Non-pigmented ciliary epithelial cell (primary cell): Measurements from ENCODE around the gene ZBTB11.
"Not testable (repeated sequence)": the region's sequence is repeated elsewhere in the genome, so short reads cannot be mapped to it uniquely, and the experiment has no call there.

ENCODE experiments used
- DNase-seq: peaks from one replicate; pipeline ENCODE4 v3.0.0-alpha.2; 2010; ENCODE audit warnings: low read depth

The ZBTB11 gene

DNA sequence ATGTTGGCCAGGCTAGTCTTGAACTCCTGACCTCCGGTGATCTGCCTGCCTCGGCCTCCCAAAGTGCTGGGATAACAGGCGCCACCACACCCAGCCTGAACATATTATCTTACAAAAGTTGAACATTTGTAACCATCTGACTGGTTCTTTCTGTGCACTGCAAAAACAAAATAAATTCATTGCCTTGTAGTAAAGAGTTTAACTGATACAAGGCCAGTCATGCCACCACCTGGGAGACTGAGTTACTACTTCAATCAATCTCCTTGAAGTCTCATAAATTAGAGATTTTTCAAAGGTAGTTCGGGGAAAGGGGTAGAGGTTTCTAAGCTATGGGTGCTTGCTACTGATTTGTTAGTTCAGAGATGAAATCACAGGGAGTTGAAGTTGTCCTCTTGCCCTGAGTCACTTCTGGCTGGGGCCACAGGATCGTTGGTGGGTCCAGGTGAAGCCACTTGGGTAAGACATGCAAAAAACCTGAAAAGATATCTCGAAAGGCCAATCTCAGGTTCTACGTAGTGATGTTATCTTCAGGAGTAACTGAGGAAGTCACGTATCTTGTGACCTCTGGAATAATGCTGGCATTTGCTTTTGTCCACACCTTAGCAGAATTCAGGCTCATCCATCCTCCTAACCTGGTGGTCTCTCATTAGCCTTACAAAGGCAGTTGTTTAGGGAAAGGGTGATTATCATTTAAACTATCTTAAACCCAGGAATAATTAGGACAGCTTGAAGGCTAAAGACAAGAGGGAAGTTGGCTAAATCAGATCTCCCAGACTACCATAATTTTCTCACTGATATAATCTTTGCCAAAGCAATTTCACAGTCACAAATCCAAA is 33.7 kb downstream of the ZBTB11 start:
- DNase-seq, result no peak

DNA sequence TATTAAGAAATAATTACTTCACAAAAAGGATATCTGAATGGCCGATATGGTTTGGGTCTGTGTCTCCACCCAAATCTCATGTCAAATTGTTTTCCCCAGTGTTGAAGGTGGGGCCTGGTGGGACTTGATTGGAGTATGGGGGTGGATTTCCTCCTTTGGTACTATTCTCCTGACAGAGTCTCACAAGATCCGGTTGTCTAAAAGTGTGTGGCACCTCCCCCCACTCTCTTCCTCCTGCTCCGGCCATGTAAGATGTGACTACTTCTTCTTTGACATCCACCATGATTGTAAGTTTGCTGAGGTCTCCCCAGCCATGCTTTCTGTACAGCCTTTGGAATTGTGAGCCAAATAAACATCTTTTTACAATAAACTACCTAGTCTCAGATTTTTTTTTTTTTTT is 34.5 kb downstream of the ZBTB11 start:
- DNase-seq, result no peak

DNA sequence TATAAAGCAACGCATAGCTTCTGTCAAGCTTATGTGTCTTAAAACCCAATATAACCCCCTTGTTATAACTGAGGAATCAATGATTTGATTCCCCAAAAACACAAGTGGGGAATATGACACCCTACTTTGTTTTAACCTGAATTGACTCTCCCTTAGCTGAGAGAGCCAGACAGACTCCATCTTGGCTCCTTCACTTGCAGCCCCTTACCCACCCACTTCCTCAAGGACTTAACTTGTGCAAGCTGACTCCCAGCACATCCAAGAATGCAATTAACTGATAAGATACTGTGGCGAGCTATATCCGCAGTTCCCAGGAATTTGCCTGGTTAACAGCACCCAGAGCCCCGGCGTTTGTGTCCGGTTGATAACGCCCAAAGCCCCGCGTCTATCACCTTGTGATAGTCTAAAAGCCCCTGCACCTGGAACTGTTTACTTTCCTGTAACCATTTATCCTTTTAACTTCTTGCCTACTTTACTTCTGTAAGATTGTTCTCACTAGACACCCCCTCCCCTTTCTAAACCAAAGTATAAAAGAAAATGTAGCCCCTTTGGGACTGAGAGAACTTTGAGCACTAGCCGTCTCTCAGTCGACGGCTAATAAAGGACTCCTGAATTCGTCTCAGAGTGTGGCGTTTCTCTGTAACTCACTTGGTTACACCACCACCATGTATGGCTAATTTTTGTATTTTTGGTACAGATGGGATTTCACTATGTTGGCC is 35.4 kb downstream of the ZBTB11 start:
- DNase-seq, result not testable (repeated sequence)

DNA sequence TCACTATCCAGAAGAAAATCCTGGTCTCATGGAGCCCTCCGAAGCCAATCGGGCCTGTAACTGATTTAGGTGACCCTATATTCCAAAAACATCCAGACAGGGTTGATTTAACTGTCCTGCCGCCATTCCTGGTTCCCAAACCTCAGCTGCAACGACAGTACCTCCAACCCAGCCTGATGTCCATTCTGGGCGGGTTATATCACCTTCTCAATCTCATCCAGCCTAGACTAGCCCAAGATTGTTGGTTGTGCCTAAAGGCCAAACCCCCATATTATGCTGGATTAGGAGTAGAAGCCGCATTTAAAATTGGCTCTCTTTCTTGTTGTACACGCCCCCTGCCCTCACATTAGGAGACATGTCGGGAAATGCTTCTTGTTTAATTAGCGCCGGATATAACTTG is 36.7 kb downstream of the ZBTB11 start:
- no peak for DNase-seq

DNA sequence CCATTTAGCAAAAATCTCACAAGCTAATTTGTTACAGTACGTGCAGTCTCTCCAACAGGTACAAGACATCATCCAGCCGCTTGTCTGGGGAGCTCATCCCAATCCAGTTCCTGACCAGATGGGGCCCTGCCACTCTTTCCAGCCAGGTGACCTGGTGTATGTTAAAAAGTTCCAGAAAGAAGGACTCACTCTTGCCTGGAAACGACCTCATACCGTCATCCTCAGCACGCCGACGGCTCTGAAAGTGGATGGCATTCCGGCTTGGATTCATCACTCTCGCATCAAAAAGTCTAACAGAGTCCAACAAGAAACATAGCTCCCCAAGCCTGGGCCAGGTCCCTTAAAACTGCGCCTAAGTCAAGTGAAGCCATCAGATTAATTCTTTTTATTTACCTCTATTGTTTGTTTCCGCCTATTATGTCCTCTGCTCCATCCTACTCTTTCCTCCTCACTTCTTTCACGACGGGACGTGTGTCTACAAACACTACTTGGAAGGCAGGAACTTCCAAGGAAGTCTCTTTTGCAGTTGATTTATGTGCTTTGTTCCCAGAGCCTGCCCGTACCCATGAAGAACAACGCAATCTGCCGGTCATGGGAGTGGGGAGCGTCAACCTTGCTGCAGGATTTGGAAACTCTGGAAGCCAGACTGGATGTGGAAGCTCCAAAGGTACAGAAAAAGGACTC is 37.5 kb downstream of the ZBTB11 start:
- no peak for DNase-seq

DNA sequence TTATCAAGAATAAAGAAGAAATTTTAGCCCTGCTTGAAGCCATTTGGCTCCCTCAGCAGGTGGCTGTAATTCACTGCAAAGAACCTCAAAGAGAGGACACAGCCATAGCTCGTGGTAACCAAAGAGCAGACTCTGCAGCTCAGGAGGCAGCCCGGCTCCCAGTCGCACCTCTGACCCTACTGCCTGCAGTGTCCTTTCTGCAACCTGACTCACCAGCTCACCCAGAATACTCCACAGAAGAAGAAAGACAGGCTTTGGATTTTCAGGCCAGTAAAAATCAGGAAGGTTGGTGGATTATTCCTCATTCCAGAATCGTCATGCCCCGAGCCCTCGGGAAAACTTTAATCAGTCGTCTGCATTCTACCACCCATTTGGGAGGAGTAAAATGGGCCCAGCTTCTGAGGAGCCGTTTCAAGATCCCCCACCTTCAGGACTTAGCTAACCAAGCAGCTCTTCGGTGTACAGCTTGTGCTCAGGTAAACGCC is 38.6 kb downstream of the ZBTB11 start:
- DNase-seq, result no peak

DNA sequence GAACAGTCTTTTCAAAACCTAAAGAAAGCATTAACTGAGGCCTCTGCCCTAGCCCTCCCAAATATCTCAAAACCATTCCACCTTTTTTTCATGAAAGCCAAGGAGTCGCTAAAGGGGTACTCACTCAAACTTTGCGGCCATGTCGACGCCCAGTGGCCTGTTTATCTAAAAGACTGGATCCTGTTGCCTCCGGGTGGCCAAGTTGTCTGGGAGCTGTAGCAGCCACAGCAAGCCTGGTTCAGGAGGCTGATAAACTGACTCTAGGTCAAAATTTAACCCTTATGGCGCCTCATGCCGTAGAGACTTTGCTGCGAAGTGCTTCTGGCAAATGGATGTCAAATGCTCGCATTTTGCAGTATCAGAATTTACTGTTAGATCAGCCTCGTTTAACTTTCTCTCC is 39.5 kb downstream of the ZBTB11 start:
- no peak for DNase-seq

DNA sequence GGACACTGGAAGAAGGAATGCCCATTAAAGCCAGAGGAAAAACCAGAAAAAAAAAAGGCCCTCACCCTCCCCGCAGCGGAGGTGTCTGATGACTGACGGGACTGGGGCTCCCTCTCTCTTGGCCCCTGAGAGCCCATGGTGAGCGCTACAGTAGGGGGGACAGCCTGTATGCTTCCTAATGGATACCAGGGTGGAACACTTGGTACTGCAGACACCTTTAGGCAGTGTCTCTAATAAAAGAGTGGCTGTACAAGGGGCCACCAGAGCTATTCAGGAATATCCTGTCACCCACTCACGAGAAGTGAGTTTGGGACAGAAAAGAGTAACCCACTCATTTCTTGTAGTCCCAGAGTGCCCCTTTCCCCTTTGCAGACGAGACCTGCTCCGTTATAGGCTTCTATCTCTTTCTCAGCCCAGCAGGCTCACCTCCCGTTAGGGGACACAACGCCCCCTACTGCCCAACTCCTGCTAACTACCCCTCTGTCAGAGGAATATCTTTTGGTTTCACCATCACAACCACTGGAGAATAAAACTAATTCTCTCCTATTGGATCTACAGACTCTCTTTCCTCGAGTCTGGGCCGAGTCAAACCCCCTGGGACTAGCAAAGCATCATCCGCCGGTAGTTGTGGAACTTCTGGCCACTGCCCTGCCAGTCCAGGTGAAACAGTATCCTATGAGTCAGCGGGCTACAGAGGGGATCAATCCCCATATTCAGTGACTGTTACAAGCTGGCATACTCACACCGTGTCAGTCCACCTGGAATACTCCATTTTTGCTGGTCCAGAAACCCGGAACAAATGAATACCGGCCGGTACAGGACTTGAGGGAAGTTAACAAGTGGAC is 40.8 kb downstream of the ZBTB11 start:
- DNase-seq, result no peak

DNA sequence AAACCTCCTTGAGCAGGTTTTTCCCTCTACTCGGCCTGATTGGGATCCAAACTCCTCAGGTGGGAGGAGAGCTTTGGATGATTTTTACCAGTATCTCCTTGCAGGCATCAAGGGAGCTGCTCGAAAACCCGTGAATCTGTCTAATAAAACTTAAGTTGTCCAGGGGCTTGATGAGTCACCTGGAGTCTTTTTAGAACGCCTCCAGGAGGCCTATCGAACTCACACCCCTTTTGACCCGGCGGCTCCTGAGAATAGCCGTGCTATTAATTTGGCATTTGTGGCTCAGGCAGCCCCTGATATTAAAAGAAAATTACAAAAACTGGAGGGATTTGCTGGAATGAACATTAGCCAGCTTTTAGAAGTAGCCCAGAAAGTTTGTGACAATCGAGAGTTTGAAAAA is 41.6 kb downstream of the ZBTB11 start:
- DNase-seq, result no peak

DNA sequence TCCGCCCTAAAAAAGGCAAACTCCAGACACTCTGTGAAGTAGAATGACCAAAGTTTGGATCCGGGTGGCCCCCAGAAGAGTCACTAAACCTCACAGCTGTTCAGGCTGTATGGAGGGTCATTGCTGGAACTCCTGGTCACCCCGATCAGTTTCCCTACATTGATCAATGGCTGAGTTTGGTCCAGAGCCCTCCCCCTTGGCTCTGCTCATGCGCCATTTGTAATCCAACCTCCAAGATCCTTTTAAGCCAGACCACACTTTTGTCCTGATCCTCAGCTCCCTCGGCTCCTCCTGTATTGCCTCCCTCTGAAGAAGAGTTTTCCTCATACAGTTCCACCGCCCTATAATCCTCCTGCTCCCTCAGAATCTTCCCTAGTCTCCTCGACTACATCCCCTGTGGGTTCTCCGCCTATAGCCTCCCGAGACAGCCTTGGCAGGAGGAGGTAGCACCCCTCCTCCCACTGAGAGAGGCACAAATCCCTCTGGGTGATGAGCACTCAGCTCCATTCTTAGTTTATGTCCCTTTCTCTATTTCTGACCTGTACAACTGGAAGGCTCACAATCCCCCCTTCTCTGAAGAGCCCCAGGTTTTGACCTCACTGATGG is 42.2 kb downstream of the ZBTB11 start:
- DNase-seq, result no peak

DNA sequence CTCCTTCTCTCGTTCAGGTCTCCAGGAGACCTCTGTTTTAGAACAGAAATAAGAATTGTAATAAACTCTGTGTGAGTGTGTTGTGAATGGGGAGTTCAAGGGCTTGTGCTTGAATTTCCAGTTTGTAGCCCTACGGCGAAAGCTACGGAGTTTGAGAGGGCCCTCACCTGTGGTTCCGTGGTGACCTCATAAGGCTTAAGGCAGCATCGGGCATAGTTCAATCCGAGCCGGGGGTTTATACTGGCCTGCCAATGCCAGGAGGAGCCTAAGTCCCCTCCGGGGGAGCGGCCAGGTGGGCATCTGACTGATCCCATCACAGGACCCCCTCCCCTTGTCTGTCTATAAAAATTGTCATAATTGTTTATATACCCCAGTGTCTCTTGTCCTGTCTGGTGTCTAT is 43.7 kb downstream of the ZBTB11 start:
- no peak for DNase-seq

DNA sequence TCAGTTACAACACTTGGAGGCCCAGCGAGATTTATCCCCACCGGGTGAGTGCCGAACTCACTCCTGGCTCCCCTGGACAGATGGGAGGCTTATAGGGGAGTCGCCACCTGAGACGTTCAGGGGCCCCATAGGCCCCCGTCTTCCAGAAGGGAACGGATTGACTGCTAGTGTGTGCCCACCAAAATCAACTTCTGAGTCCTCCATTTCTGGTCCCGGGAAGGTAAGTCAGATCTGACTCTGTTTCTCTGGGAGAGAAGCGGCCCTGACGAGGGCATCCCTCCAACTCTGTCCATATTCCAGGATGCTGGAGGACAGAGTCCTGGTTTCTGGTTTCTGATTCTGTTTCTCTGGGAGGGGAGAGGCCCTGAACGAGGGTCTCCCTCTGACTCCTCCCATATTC is 44.3 kb downstream of the ZBTB11 start:
- DNase-seq, result no peak

DNA sequence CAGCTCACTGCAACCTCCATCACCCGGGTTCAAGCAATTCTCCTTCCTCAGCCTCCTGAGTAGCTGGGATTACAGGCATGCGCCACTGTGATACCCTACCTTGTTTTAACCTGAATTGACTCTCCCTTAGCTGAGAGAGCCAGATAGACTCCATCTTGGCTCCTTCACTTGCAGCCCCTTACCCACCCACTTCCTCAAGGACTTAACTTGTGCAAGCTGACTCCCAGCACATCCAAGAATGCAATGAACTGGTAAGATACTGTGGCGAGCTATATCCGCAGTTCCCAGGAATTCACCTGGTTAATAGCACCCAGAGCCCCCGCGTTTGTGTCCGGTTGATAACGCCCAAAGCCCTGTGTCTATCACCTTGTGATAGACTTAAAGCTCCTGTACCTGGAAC is 45.0 kb downstream of the ZBTB11 start:
- DNase-seq, result not testable (repeated sequence)

DNA sequence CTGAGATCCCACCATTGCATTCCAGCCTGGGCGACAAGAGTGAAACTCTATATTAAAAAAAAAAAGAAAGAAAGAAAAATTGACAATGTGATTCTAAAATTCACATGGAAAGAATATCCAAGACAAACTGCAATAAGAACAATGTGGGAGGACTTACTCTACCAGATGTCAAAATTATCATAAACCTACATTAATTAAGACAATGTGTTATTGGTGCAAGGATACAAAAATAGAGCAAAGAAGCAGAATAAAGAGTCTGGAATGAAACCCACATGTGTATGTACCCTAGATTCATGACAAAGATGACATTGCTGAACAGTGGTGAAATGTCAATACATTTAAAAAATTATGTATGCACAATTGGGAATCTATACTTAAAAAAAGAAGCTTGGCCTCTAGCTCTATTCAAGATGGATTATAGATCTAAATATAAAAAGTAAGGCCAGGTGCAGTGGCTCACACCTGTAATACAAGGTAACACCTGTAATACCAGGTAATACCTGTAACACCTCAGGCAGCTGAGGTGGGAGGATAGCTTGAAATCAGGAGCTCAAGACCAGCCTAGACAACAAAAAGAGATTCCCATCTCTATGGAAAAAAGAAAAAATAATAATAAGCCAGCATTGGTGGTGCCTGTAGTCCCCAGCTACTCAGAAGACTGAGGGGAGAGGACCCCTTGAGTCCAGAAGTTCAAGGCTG is 45.7 kb downstream of the ZBTB11 start:
- no peak for DNase-seq

DNA sequence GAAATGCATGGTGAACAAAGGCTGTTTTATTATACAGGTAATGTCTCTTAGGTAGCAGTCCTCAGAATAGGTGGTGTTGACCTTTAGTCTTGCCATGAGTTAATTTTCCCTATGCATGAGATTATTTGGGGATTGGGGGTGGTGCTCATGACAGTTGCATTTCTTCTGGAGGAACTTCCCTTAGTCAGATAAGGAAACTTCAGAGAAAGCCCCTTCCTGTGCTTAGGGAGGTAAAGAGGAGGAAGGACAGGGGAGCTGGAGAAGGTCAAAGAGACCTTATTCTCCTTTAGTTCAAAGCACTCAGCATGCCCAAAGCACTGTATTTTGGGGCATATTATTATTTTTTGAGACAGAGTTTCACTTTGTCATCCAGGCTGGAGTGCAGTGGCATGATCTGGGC is 47.7 kb downstream of the ZBTB11 start:
- DNase-seq, result no peak

DNA sequence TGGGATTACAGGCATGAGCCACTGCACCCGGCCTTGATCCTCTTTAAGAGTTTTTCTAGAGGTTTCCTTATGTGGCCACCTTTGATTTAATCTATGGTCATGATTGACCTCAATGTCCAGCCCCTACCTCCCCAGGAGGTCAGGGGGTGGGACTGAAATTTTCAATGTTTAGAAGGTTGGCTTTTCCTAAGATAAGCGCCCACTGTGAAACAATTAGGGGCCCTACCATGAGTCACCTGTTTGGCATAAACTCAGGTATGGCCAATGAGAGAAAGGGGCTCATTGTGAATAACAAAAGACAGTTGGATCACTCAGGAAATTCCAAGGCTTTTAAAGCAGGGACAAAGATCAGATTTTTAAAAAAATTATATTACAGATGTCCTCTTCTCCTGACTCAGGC is 51.1 kb downstream of the ZBTB11 start:
- DNase-seq, result no peak

DNA sequence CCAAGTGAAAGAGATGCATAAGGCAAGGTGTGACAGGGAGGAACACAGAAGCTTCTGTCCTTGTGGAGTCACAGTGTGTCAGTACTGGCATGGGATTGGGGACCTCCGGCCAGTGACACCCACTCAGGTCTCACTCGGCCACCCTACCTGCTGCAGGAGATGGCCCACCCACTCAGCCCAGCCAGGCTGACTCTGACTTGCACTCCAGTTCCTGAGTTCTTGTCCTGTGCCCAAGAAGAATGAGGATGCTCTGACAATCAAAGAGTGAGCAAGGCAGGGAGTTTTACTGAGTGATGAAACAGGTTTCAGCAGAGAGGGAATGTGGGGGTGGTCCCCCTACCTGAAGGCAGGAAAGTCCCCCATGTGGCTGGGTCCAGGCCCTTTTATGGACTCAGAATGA is 52.1 kb downstream of the ZBTB11 start:
- no peak for DNase-seq

DNA sequence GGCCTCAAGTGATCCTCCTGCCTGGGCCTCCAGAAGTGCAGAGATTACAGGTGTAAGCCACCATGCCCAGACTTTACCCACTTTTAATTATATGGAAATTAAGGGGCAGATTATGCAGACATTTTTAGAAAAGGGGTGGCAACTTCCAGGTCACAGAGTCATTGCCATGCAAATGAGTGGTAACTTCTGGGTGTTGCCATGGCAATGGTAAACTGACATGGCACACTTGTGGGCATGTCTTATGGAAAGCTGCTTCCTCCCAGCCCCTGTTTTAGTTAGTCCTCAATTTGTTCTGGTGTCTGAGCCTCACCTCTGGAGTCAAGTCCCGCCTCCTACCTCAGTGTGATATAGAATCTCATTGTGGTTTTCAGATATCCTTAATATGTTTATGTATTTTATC is 53.3 kb downstream of the ZBTB11 start:
- DNase-seq, result no peak

DNA sequence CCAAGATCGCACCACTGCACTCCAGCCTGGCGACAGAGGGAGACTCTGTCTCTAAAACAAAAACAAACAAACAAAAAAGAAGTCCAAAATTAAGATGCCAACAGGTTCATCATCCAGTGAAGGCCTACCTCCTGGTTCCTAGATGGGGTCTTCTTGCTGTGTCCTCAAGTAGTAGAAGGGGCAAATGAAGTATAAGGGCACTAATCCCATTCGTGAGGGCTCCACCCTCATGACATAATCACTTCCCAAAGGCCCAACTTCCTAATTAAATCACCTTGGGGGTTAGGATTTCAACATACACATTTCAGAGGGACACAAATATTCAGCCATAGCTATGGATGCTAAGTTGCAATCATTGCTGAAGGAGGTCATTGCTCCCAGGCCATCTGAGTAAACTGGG is 57.2 kb downstream of the ZBTB11 start:
- no peak for DNase-seq

DNA sequence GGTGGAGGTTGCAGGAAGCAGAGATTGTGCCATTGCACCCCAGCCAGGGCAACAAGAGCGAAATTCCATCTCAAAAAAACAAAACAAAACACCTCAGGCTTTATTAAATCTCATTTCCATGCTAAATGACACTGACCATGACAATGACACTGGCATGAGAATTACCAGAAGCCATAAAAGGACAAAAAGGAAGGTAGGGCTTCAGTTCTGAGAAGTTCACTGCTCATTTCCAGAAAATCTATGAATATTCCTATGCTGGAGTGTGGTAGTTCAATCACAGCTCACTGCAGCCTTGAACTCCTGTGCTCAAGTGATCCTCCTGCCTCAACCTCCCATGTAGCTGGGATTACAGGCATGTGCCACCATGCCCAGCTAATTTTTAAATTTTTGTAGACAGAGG is 58.2 kb downstream of the ZBTB11 start:
- no peak for DNase-seq

DNA sequence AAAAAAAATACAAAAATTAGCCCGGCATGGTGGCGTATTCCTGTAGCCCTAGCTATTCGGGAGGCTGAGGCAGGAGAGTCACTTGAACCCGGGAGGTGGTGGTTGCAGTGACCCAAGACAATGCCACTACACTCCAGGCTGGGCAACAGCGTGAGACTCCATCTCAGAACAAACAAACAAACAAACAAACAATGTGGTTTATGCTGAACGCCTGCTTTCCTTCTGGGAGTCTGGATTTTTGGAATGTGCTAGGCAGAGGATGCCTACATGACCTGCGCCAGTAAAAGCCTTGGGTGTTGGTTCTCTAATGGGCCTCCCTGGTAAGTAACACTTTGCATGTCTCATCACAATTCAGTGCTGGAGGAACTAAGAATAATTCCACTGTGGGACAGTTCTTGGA is 59.5 kb downstream of the ZBTB11 start:
- no peak for DNase-seq
